Upper lobe of left lung (tissue), 4 donors: ENCODE results near the gene MAN2B2.

Experiments
- CTCF ChIP-seq, 6 experiments: fragments of 450-650 bp in 4 of 6; fragments of 200-600 bp in 2 of 6; sonication (generic) in 2 of 6; IDR thresholded peaks; one replicate each; pipeline ENCODE4 v1.5.1; 2016 to 2019; ENCODE audit warnings: antibody characterized with exemption in 6 of 6
- EP300 ChIP-seq, 4 donors: sonication (generic); formaldehyde crosslinking; IDR thresholded peaks; one replicate each; pipeline ENCODE4 v1.5.1; 2017; ENCODE audit warnings: antibody characterized with exemption in 4 of 4, control low read depth in 2 of 4
- POLR2A ChIP-seq, 4 donors: fragments of 450-650 bp; IDR thresholded peaks; one replicate each; pipeline ENCODE4 v1.5.1; 2016 to 2017; ENCODE audit warnings: antibody characterized with exemption in 4 of 4, mild to moderate bottlenecking in 2 of 4
- POLR2AphosphoS5 ChIP-seq, 2 donors: sonication (generic); formaldehyde crosslinking; IDR thresholded peaks; one replicate each; pipeline ENCODE4 v1.5.1; 2017; ENCODE audit warnings: antibody characterized with exemption in 2 of 2

DNA sequence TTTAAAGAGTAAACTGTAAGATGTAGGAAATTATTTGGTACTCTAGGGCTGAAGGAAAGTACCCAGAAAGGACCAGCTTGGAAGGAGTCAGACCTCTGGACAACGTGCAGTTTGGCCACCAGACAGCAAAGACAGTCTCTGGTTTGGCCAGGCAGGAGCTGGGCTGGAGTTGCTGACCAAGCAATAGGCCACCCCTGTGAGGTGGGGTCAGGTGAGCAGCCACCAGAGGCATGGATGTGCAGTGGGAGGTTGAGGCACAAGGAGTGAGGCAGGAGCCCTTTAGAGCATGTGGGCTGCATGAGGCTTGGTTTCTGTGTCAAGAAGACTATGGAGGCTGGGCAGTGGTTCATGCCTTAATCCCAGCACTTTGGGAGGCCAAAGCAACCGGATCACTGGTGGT, 47.8 kb downstream of the MAN2B2 start:
- TF ChIP-seq POLR2A (IDR thresholded peaks at IDR 0.05) (no peak), EP300 (IDR thresholded peaks at IDR 0.05) (no peak), POLR2AphosphoS5 (IDR thresholded peaks at IDR 0.05) (no peak), CTCF (IDR thresholded peaks at IDR 0.05) (no peak)
